Tibial nerve (tissue), 4 donors: ENCODE measurements around the gene HSD17B4. TPM values are rescaled to one million over a fixed set of nuclear protein-coding genes. Genes with fewer than 3 reads are reported as not detected.

Experiments
- DNase-seq, 2 donors: peaks; one replicate each; pipeline ENCODE4 v3.0.0-alpha.2; 2019; ENCODE audit warnings: low spot score in 2 of 2
- H3K27ac ChIP-seq, 4 donors: fragments of 200-600 bp; sonication (generic) in 3 of 4; one replicate each; pipeline ENCODE4 v1.5.1; 2017 to 2019; ENCODE audit warnings: mild to moderate bottlenecking in 1 of 4
- H3K27me3 ChIP-seq, 2 donors: fragments of 200-600 bp; sonication (generic) in 1 of 2; one replicate each; pipeline versions ENCODE4 v1.5.1 to v1.6.0; 2017 to 2019
- H3K36me3 ChIP-seq, 3 donors: fragments of 200-600 bp; sonication (generic); one replicate each; pipeline ENCODE4 v1.5.1; 2018 to 2019
- H3K4me1 ChIP-seq, 4 donors: fragments of 200-600 bp; sonication (generic) in 3 of 4; one replicate each; pipeline ENCODE4 v1.5.1; 2017 to 2019
- H3K4me3 ChIP-seq, 4 donors: fragments of 200-600 bp; sonication (generic) in 3 of 4; one replicate each; pipeline ENCODE4 v1.5.1; 2017 to 2019; ENCODE audit warnings: mild to moderate bottlenecking in 1 of 4, moderate library complexity in 1 of 4
- H3K9me3 ChIP-seq, 4 donors: fragments of 200-600 bp; sonication (generic) in 3 of 4; one replicate each; pipeline ENCODE4 v1.5.1; 2017 to 2019
- CTCF ChIP-seq, 5 experiments: fragments of 200-600 bp in 3 of 5; fragments of 450-650 bp in 2 of 5; sonication (generic) in 3 of 5; IDR thresholded peaks; one replicate each; pipeline ENCODE4 v1.5.1; 2016 to 2019; ENCODE audit warnings: antibody characterized with exemption in 5 of 5, mild to moderate bottlenecking in 3 of 5, moderate library complexity in 2 of 5
- WGBS, 2 donors: methylation state at CpG; one replicate each; pipeline ENCODE4 v1.1.5; 2018; 5-methylcytosine and 5-hydroxymethylcytosine counted together
- small RNA-seq: library from RNA; depleted of rRNA; stranded (forward); fragments of <200 nt; gene quantifications from one replicate; pipeline ENCODE3, GENCODE V24; 2016
- total RNA-seq, 4 donors: library from RNA; depleted of rRNA; stranded (reverse); fragments of >200 nt; gene quantifications; one replicate each; pipeline ENCODE4 v1.1.0, GENCODE V29; 2016

The HSD17B4 gene
- total RNA-seq, 4 donors from 2014 or later, result 108 to 176 (median 113) TPM

- Histone ChIP-seq H3K4me1 (no peaks in the 10 kb centered on the region), H3K36me3 (no peaks in the 10 kb centered on the region), H3K9me3 (no peaks in the 10 kb centered on the region), H3K4me3 (no peak overlapping the region), H3K27ac (no peak overlapping the region), H3K27me3 (no peaks in the 10 kb centered on the region)
- TF ChIP-seq CTCF (IDR thresholded peaks at IDR 0.05), result no peak
- WGBS, 2 donors, result 51 to 75% methylated on average over 3 of the region's 3 CpGs
- DNase-seq, result no peak
Measured at GRCh38 chr5:119583684-119584083, 131.4 kb downstream of the HSD17B4 start.

Small RNA genes within 50 kb of the gene (small RNA-seq; reads per million reads assigned to genes)
- not detected for gene RNA5SP190

Other genes with a start within 250 kb of the HSD17B4 start
- gene TNFAIP8, start 96.5 kb upstream of the HSD17B4 start, total RNA-seq, result 10 to 100 TPM; 15.3 to 19.4 (median 17.8) TPM
- not detected for gene FAM170A, start 177.1 kb downstream of the HSD17B4 start, total RNA-seq